Measurements from ENCODE around the gene RBM39. TPM values are rescaled to one million over a fixed set of nuclear protein-coding genes. Genes with fewer than 3 reads are reported as not detected.

The RBM39 gene
- total and polyA plus RNA-seq, 9 of the 15 experiments (the other 6 are each of a cell fraction or from before 2014, with no cell fraction given): 143 to 319 (median 228) TPM

GRCh38 chr20:35729283-35729807, 12.7 kb downstream of the RBM39 start (continued):
- TF ChIP-seq NR0B1 (IDR thresholded peaks at IDR 0.05; ENCODE audit: partially characterized antibody): no peak
- no peak for TF ChIP-seq THAP7 (CRISPR knock-in tag; IDR thresholded peaks at IDR 0.05)
- TF ChIP-seq POLR2H (tag; IDR thresholded peaks at IDR 0.05; ENCODE audit: low read depth): 0 out of 2 replicates have a peak, but pooled peaks have one; percentile 9
- TF ChIP-seq POLR2AphosphoS5 (IDR thresholded peaks at IDR 0.05; ENCODE audit: control insufficient read depth, insufficient read depth, low read depth, low read length): 0 out of 2 replicates have a peak, but pooled peaks have one; percentile 18
- no peak for TF ChIP-seq SMAD2 (IDR thresholded peaks at IDR 0.05; ENCODE audit: low read depth, low read length)
- TF ChIP-seq NEUROD1 (IDR thresholded peaks at IDR 0.05; ENCODE audit: borderline replicate concordance, low read depth, low read length, partially characterized antibody): no peak
- TF ChIP-seq CBX2 (IDR thresholded peaks at IDR 0.05; ENCODE audit: insufficient read depth, low read length, poor library complexity, severe bottlenecking): no peak
- TF ChIP-seq ETV6 (IDR thresholded peaks at IDR 0.05; ENCODE audit: borderline replicate concordance in 1 of 2, low read depth in 2 of 2, low read length in 1 of 2): no peak
- no peak for TF ChIP-seq ETV6 (CRISPR knock-in tag; IDR thresholded peaks at IDR 0.05; ENCODE audit: borderline replicate concordance)
- no peak for TF ChIP-seq PHTF2 (CRISPR knock-in tag; IDR thresholded peaks at IDR 0.05)
- no peak for TF ChIP-seq SMAD1 (IDR thresholded peaks at IDR 0.05; ENCODE audit: low read depth, low read length, partially characterized antibody)
- no peak for TF ChIP-seq HDAC2 (IDR thresholded peaks at IDR 0.05)
- no peak for TF ChIP-seq ESRRB (CRISPR knock-in tag; IDR thresholded peaks at IDR 0.05; ENCODE audit: borderline replicate concordance)
- TF ChIP-seq ZNF512 (tag; IDR thresholded peaks at IDR 0.05): no peak
- no peak for TF ChIP-seq ZNF23 (CRISPR knock-in tag; IDR thresholded peaks at IDR 0.05)
- TF ChIP-seq BCL6 (CRISPR knock-in tag; IDR thresholded peaks at IDR 0.05): no peak
- no peak for TF ChIP-seq PREB (CRISPR knock-in tag; IDR thresholded peaks at IDR 0.05)
